SHP77 treated with DMSO at 0.1 percent for 48 hours (cell line): ENCODE data around the gene ROM1.
"Not testable (repeated sequence)": the region's sequence is repeated elsewhere in the genome, so short reads cannot be mapped to it uniquely, and the experiment has no call there.

ENCODE experiments used
- DNase-seq: peaks from one replicate; lab custom pipeline; 2025; lab: John Stamatoyannopoulos, UW

The ROM1 gene, protein sequence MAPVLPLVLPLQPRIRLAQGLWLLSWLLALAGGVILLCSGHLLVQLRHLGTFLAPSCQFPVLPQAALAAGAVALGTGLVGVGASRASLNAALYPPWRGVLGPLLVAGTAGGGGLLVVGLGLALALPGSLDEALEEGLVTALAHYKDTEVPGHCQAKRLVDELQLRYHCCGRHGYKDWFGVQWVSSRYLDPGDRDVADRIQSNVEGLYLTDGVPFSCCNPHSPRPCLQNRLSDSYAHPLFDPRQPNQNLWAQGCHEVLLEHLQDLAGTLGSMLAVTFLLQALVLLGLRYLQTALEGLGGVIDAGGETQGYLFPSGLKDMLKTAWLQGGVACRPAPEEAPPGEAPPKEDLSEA

DNA sequence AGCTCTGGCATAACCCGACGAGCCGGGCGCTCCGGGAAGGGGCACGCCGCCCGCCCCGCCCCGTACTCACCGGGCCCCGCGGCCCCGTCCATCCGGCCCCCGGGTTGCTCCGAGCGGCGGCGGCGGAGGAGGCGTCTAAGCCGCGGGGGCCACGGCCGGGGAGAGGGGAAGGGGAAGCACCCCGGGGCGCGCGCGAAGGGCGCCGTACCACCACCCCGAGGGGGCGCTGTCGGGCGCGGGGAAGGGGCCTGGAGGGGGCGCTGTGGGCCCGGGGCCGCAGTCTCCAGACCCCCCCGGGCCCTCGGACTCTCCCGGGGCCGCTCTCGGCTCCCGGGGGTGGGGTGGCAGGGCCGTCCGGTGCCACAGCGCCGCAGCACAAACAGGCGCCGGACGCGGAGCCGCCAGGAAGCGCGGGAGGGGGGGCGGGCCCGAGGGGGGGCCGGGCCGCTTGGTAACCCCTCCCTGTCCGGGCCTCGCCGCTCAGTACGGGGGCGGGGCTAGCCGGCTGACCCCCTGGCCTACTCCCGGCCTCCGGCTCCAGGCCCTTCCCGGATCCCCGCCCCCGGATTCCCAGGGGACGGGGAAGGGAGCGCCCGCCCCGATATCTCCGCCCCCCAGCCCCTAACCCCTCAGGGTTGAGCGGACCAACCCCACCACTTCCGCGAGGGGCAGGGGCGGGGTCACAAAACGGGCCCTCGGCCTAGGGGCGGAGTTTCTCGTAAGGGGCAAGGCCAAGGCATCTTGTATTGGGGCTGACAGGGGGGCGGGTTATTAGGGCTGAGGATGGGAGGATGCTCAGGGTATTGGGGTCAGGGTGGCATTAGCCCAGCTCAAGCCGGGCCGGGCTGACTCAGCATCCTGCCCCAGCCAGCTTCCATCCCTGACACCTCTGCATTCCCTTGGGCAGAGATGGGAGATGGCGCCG is at the start of gene ROM1, which contains the start of gene EML3:
Gene ROM1, plus strand, starts transcription at position 892 of the 925 bp plus-strand sequence. Its CDS starts 25 bp downstream, at position 917.
Gene EML3, minus strand, starts transcription at position 410 of the 925 bp plus-strand sequence. Its CDS starts 318 bp downstream, at position 92.
- DNase-seq, result peak; percentile 61

DNA sequence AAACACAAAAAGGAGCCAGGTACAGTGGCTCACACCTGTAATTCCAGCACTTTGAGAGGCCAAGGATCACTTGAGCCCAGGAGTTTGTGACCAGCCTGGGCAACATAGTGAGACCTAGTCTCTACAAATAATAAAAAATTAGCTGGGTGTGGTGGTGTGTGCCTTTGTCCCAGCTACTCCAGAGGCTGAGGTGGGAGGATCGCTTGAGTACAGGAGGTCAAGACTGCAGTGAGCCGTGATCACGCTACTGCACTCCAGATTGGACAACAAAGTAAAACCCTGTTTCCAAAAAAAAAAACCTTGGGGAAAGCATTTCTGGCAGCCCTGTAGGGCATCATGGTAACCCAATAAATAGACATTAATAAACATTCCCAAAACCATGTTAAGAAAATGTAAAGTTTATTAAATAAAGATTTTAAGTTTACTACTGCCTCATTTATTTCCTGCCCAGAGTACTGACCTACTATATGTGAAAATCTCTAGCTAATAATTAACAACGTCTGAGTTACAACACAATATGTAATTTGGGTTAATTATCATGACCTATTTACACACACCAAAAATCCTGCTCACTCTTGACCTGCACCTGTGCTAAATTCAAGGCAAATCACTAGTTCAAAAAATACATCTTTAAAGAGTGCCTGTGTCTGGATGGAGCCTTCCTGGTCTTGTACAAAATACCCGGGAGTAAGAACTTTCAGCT is 47.8 kb upstream of the ROM1 start:
- DNase-seq, result no peak

DNA sequence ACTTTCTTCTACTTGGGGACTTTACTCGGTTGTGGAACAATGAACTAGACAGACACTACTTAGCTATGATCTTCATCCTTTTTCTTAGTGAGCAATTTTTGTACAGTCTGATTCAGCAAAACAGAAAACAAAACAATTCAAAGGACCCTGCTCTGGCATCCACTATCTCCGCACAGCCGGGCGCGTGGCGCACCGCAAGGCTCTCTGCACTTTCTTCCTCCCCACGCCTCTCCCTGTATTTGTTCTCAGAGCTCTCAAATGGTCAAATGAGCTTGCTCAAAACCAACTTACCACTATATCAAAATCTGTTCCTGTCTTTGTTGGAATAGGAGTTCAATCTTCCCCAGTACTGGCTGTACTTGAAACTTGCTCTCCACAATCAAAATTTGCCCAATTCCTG is 46.8 kb upstream of the ROM1 start:
- DNase-seq, result no peak

DNA sequence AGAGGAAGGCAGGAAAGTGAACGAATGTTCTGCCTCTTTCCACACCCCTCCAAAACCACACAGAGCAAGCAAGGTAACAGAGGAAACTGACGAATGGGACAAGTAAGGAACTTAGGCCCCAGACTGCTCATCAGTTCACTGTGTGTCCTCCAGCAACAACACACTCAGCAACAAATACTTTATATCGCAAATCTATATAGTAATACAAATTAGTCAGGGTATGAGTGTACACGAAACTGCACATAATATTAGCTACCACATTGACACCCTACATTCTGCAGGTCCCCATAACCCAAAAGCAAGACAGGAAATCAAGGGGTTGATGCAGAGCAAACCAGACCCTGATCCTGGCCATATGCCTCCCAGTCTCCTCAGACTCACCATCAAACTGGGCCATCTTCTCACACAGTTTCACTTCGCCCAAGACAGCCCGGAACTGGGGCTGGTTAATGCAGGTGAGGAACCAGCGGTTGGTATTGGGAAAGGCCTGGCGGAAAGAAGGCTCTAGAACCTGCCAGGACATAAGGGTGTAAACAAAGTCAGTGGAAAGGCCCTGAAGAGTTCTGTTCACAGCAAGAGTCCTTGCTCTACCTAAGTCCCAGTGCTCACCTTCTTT is 45.9 kb upstream of the ROM1 start:
- no peak for DNase-seq

DNA sequence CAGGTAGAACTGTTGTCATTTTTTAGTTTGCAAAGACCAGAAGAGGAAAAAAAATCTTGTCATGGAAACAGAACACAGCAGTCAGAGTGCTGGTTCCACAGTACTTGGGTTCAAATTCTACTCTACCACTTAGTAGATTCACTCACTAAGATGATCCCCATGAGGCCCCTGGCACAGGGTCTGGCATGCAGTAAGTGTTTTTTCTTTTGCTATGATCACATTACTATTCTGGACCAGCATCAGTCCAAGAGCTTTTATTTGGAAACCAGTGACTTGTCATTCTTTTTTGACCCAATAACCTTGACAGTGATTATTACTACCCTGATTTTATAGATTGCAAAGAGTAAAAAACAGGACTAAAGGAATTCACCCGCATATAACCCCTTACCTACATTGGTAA is 43.4 kb upstream of the ROM1 start:
- DNase-seq, result no peak

DNA sequence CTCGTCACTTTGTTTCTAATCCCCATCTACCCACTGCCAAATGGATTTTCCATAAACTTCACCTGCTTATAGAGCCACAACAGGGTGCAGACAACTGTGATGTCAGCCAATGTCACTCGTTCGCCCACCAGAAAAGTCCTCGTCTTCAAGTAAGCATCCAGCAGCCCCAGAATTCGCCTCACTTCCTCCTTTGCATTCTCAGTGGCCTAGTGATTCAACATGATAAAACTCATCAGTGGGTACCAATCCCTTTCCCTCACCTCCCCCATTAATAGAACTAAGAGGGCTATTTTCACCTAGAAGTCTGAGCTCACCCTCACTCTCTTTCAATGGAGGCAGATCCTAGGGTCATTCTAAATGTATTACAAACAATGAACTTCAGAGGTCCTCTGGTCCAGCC is 42.2 kb upstream of the ROM1 start:
- not testable (repeated sequence) for DNase-seq

DNA sequence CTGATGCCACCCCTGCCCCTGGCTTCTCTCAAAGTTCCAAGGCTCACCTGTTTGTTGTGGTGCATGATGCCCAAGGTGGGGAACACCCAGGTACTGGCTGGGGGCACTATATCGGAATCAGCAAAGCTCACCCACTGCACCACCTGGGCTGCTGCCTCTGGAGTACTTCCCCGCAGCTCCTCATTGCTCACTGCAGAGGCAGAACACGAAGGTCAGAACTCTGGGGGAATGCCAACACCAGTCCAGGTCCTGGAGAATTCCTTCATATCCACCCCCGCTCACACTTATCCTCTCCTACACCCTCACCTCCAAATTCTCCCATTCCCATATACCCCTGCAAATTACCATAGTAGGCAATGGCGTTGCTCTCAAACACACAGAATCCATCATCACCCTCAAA is 41.6 kb upstream of the ROM1 start:
- DNase-seq, result not testable (repeated sequence)

DNA sequence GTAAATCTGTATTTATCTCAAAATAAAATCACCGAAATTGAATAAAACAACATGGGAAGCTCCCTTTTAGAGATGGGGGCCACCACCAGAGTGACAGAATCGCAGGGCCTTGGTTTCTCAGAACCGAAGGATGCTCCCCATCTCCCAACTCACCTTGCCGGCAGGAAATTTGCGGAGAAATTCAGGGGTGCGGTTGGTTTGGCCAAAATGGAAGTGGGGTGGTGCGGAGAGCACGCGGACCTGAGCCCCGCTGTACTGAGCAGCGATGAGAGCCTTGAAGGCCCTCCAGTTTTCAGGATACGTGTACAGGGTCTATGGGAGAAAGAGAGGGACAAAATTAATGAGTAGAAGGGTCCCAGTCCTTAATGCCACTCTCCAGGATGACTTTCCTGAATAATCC is 40.6 kb upstream of the ROM1 start:
- DNase-seq, result no peak

DNA sequence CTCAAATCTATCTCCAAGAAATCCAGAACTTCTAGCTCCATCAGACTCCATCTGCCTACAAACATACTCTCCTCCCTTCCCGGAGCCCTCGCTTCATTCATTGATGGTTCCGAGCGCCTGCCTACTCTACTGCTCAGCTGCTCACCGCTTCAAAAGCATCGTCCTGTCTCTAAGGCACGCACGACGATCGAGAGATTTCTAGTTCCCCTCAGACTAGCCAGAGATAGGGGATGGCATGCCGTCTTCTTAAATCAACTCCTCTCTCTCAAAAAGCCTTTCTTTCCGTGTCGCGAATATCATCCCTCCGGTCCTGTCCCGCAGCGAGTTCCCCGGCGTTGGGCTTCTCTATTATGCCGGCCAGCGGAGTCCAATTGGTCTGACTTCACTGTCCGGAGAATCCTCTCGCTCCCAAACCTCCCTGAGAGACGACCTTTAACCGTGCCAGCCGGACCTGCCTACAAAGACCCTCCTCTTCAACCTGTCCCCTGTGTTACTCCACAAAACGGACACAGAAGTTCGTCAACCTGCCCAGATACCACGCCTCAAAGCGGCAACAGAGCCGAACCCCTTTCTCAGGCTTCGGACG is 40.0 kb upstream of the ROM1 start:
- DNase-seq, result no peak

DNA sequence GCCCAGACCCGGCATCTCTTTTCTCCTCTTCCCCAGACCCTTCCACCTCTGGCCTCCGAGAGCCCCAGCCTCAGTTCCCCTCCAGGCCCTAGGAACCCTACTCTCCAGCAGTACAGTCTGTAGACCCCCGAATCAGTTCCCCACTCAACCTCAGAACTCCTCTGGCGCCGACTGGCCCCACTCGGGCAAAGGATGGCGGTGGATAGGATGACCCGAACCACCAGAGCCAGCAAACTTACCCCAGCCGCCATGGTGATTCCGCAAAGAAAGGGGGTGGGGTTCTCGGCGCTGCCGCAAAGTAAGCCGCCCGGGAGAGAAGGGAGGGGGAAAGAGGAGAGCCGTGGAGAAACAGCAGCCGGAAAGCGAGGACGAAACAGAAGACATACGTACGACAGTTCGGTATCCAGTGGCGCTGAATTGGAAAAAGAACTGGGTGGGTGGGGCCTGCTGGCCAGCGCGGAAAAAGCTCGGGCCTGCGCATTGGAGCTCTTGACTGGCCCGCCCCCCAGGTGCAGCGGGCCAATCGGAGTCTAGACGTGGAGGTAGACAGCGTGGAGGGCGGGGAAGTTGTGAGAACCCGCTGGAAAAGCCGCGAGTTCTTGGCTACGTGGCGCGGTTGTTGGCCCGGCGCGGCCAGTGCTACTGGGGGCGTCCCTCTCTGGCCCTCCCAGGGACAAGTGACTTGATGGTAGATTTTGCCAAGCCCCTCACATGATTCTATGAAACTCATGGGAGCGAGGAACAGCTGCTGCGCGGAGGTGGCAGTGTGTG is 39.3 kb upstream of the ROM1 start, which contains the start of gene EEF1G:
Gene EEF1G, minus strand, starts transcription at position 300 of the 771 bp plus-strand sequence. Its CDS starts 49 bp downstream, at position 251.
- DNase-seq, result peak; percentile 99

DNA sequence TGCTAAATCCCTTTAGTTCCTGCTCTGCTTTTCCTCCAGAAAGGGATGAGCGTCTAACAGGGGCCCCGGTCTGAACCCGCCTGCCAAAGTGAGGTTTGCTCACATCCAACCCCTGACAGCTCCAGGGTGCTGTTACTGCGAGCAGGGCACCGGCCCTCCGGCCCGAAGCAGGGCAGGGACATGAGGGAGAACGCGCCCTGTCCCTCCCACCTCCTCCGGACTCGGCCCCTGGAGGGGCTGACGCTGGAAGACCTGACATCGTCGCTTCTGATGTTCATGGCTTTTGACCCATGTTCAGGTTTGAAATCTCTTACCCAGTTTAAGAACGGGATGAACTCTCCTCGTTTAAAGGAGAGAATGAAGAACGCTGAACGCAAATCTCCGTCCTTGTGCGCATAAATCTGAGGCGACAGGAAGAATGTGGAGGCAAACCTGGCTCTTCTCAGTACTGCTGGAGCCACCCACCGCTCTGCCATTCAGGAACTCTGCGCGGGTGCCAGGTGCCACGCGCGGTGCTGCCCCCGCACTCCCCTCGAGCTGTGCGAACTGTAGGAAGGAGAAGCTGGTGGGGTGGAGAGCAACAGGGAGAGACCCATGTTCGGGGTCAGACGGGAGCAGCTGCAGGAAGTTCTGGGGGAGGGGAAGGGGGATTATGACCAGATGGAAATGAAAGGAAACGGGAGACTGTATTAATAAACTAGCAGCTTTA is 38.5 kb upstream of the ROM1 start:
- no peak for DNase-seq

DNA sequence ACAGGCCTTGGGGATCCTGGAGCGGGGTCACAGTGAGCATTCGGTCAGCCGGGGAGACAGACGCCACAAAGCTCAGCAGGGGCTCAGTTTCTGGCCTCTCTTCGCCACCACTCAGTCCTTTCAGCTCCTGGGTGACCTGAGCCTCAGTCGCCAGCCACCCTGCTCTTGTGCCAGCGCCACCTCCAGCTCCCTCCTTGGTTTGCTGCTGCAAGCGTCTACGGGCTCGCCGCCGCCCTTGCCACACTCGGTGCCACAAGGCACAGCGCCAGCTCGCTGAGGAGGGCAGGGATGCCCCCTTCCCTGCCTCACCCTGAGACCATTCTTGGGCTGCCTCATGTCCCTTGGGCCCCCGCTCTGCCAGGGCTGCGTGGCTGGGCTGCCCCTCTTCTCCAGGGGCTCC is 37.9 kb upstream of the ROM1 start:
- no peak for DNase-seq

DNA sequence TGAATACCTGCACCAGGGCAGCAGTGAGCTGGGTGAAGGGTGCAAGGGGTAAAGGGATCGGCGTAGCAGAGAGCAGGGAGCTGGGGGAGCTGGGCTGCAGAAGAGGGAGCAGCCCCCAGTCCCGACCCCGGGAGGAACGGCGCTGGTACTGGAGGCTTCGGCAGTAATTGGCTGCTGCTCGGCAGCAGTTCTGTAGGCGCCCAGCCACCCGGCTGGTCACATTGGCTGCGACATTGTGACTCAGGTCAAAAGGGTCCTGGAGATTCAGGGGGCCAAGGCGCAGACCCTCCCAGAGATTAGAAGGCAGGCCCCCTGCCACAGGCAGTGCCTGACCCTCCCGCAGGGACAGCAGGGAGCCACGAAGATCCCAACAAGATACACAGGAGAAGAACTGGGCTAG is 37.2 kb upstream of the ROM1 start:
- DNase-seq, result no peak

DNA sequence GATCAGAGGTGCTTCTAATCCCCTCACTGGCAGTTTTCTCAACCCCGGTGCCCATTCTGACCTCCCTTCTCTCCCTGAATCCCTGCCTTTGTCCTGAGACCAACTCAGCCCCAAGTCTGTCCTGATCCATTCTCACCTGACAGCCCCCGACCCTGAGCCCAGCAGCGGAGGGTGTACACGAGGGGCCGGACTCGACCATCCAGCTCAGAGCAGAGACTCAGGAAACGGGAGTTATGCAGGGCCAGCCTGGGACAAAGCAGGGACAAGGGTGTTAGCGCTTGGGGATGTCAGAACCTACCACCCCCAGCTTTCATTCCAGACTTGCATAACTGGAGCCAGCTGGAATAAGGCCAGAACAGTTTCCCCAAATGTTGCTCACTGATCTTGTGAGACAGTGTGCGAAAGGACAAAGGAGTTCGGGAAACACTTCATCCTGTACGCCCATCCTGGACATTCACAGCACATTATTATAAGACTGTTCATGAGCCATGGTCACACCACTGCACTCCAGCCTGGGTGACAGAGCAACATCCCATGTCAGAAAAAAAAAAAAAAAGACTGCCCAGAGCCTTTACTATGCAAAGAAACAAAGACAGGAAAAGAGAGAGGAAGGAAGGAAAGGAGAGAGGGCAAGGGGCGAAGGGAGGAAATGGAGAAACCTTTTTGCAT is 35.9 kb upstream of the ROM1 start:
- no peak for DNase-seq

DNA sequence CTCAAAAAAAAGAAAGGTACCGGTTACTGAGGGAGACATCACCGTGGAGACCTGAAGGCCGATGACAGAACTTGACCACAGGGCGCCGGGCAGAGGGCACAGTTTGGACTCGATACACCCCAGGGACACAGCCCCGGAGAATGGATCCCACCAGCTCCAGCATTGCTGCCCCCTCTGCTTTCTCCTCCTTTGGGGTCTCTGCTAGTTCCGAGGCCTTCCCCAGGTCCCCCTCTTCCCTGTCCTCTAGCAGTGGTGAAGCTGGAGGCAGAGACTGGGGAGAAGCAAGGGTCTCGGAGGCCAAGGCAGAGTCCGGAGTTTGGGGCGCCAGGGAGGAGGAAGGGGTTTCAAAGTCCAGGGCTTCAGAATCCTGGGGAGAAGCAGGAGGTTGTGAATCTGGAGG is 34.5 kb upstream of the ROM1 start:
- no peak for DNase-seq

DNA sequence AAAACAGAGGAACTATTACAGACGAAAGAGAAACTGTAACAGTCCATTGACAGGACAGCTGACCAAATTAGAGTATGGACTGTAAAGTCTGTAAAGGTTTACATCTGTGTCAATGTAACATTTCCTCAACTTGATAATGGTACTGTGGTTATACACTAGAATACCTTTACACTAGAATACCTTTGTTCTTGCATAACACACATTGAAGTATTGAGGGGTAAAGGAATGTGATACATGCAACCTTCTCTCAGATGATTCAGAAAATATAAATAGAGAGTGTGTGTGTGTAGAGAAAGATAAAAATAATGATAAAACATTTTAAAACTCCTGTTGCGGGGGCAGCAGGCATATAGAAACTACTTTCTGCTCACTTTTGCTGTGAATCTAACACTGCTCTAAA is 33.8 kb upstream of the ROM1 start:
- DNase-seq, result no peak

DNA sequence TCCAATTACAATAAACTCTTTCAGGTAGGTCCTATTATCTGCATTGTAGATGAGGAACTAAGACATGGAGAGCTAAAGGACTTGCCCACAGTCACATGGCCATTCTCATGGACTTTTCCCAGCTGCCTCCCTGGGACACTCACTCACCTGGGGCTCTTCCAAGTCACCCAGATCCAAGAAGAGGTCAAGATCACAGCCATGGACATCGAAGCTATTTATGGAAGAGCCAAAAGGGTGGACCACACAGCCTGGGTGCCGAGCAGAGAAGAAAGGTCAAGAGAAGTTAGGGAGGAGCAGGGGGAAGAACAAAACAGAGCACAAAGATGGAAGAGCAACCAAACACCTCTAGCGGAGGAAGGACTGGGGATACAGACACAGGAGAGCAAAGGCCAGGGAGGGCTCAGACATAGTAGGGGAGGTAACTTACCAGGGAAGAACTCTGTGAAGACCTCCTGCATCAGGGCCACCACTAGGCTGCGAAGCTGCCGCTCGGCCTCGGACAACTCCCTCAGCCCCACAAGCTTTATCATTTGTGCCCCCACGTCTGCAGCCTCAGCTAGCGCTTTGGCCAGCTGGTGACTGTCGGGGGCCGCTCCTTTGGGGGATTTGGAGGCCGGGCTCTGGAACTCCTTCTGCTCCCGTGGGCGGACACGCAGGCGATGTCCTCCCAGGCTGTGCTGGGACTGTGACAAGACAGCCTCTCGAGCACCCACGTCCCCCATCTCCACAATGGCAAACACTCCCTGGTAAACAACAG is 31.9 kb upstream of the ROM1 start:
- no peak for DNase-seq

DNA sequence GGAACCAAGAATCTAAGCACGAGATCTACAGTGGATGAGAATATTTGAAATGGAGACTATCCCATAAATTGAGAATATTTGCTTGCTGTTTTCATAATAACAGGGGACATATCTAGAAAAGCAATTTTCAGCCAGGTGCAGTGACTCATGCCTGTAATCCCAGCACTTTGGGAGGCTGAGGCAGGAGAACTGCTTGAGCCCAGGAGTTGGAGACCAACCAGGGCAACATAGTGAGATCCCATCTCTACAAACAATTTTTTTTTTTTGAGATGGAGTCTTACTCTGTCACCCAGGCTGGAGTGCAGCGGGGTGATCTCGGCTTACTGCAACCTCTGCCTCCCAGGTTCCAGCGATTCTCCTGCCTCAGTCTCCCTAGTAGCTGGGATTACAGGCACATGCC is 31.3 kb upstream of the ROM1 start:
- not testable (repeated sequence) for DNase-seq

DNA sequence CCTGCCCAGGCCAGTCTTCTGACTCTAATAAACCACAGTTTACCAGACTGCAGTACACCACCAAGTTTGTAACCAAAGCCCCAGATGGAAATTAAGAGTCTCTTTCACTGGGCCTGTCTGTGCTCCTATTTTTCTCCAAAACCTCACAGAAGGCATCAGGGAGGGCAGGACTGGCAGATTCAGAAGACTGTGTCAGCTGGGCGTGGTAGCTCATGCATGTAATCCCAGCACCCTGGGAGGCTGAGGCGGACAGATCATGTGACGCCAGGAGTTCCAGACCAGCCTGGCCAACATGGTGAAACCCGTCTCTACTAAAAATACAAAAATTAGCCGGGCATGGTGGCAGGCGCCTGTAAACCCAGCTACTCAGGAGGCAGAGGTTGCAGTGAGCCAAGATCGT is 27.7 kb upstream of the ROM1 start:
- DNase-seq, result not testable (repeated sequence)
